MCF 10A (cell line): Measurements from ENCODE around the gene DRAXIN. TPM values are rescaled to one million over a fixed set of nuclear protein-coding genes. Genes with fewer than 3 reads are reported as not detected.

Experiments
- BruUV-seq: library from RNA; stranded (reverse); fragments of 400-500 nt; replicated peaks from 2 replicates; lab custom pipeline; 2021; lab: Mats Ljungman, UMichigan
- CTCF ChIA-PET: fragments of 300-600 bp; sonication (Branson Sonifier 250); formaldehyde crosslinking; extraction: SDS; loops from one replicate; lab custom pipeline; 2021; ENCODE audit warnings: antibody characterized with exemption, inconsistent platforms; lab: Yijun Ruan, JAX
- POLR2A ChIA-PET: fragments of 300-600, 350-650 bp; sonication (Branson Sonifier 250); formaldehyde crosslinking; extraction: SDS; loops from one replicate; lab custom pipeline; 2020; ENCODE audit warnings: antibody characterized with exemption, inconsistent platforms; lab: Yijun Ruan, JAX
- DNase-seq: peaks from one replicate; pipeline ENCODE4 v3.0.0-alpha.2; 2018; ENCODE audit not compliant: unreplicated experiment
- H3K27ac Mint-ChIP-seq: one replicate; pipeline ENCODE4 v1.8.0; 2022; ENCODE audit warnings: mild to moderate bottlenecking, low read depth, mixed read lengths; ENCODE audit not compliant: unreplicated experiment
- H3K27me3 Mint-ChIP-seq: one replicate; pipeline ENCODE4 v1.8.0; 2022; ENCODE audit warnings: mixed read lengths; ENCODE audit not compliant: insufficient read depth, unreplicated experiment
- H3K36me3 Mint-ChIP-seq: one replicate; pipeline ENCODE4 v1.8.0; 2022; ENCODE audit warnings: mild to moderate bottlenecking, moderate library complexity, mixed read lengths; ENCODE audit not compliant: insufficient read depth, unreplicated experiment
- H3K4me1 Mint-ChIP-seq: one replicate; pipeline ENCODE4 v1.8.0; 2022; ENCODE audit warnings: mixed read lengths; ENCODE audit not compliant: insufficient read depth, unreplicated experiment
- H3K4me3 Mint-ChIP-seq: one replicate; pipeline ENCODE4 v1.8.0; 2022; ENCODE audit warnings: mild to moderate bottlenecking, moderate library complexity, mixed read lengths; ENCODE audit not compliant: unreplicated experiment
- H3K9me3 Mint-ChIP-seq: one replicate; pipeline ENCODE4 v1.8.0; 2022; ENCODE audit warnings: mixed read lengths; ENCODE audit not compliant: unreplicated experiment
- CTCF ChIP-seq: fragments of 200-600 bp; IDR thresholded peaks from one replicate; pipeline ENCODE4 v1.8.0; 2022; ENCODE audit warnings: antibody characterized with exemption, mild to moderate bottlenecking; ENCODE audit not compliant: unreplicated experiment
- intact Hi-C: fragments of 100-400 bp; cut with micrococcal nuclease; formaldehyde crosslinking; loops from 2 replicates; pipeline ENCODE4 v1.14.1; 2022
- total RNA-seq: library from RNA; stranded (reverse); gene quantifications from 2 replicates; pipeline ENCODE4 v1.2.3, GENCODE V29; 2022

DRAXIN gene
- total RNA-seq, 1 experiment from 2014 or later: 0.07 TPM

GRCh38 chr1:11693024-11693590, 1.6 kb downstream of the DRAXIN start:
- Mint-ChIP-seq H3K4me1 (peaks cover 18% of the 10 kb centered on the region), H3K27ac (no peak overlapping the region), H3K27me3 (peaks cover 47% of the 10 kb centered on the region), H3K4me3 (peak overlapping the region; percentile 2), H3K9me3 (no peaks in the 10 kb centered on the region), H3K36me3 (no peaks in the 10 kb centered on the region)
- DNase-seq: peak; percentile 90
- intact Hi-C loops: no loop called here
- TF ChIP-seq CTCF: no peak
- POLR2A ChIA-PET: interaction anchor here (0.6 to 1.3 kb wide), 7 partner anchors 10 to 656 kb away, joined by 3 to 4 read pairs (median 3); no protein-coding TSS in a partner anchor
- BruUV-seq: no TSS peak
- CTCF ChIA-PET: interaction anchor here (1.8 kb wide), 1 partner anchor 18 kb away, joined by 4 read pairs; no protein-coding TSS in a partner anchor

GRCh38 chr1:11693917-11694316, 2.4 kb downstream of the DRAXIN start:
- Mint-ChIP-seq H3K4me1 (peaks cover 18% of the 10 kb centered on the region), H3K9me3 (no peaks in the 10 kb centered on the region), H3K4me3 (no peak overlapping the region), H3K27ac (no peak overlapping the region), H3K36me3 (no peaks in the 10 kb centered on the region), H3K27me3 (peaks cover 47% of the 10 kb centered on the region)
- no peak for TF ChIP-seq CTCF
- DNase-seq: no peak
- CTCF ChIA-PET: interaction anchor here (1.1 to 1.8 kb wide), 2 partner anchors 17 to 656 kb away, joined by 3 to 4 read pairs; no protein-coding TSS in a partner anchor
- no TSS peak for BruUV-seq
- POLR2A ChIA-PET: interaction anchor here (0.7 to 1.3 kb wide), 3 partner anchors 40 to 47 kb away, joined by 3 read pairs; no protein-coding TSS in a partner anchor
- intact Hi-C loops: no loop called here

GRCh38 chr1:11695861-11696260, 4.4 kb downstream of the DRAXIN start:
- POLR2A ChIA-PET: interaction anchor here (0.5 to 1.5 kb wide), 3 partner anchors 10 to 213 kb away, joined by 3 to 5 read pairs (median 3); partner anchors contain the start of gene FBXO6
- H3K27me3 Mint-ChIP-seq: peaks cover 30% of the 10 kb centered on the region
- no peak overlapping the region for H3K27ac Mint-ChIP-seq

More at GRCh38 chr1:11695861-11696260, 4.4 kb downstream of the DRAXIN start:
- Mint-ChIP-seq H3K4me3 (no peak overlapping the region), H3K4me1 (peaks cover 18% of the 10 kb centered on the region), H3K9me3 (no peaks in the 10 kb centered on the region), H3K36me3 (no peaks in the 10 kb centered on the region)
- no peak for DNase-seq
- CTCF ChIA-PET: interaction anchor here (1.6 kb wide), 1 partner anchor 24 kb away, joined by 7 read pairs; no protein-coding TSS in a partner anchor
- intact Hi-C loops: no loop called here
- no peak for TF ChIP-seq CTCF
- no TSS peak for BruUV-seq
